ENCODE measurements around the gene LRRTM4.

Gene LRRTM4

GRCh38 chr2:77507657-77508056 lies 14.5 kb downstream of the LRRTM4 start (continued):
- TF ChIP-seq PATZ1 (CRISPR knock-in tag; IDR thresholded peaks at IDR 0.05; ENCODE audit: borderline replicate concordance), result no peak
- TF ChIP-seq ARNTL (CRISPR knock-in tag; IDR thresholded peaks at IDR 0.05; ENCODE audit: borderline replicate concordance, low read depth), result no peak

- TF ChIP-seq ZNF565 (CRISPR knock-in tag; conservative IDR thresholded peaks at IDR 0.05; ENCODE audit: low read depth) (no peak), PATZ1 (CRISPR knock-in tag; IDR thresholded peaks at IDR 0.05; ENCODE audit: borderline replicate concordance) (no peak), POU6F1 (CRISPR knock-in tag; IDR thresholded peaks at IDR 0.05; ENCODE audit: borderline replicate concordance, low read depth) (no peak), CREB5 (CRISPR knock-in tag; IDR thresholded peaks at IDR 0.05; ENCODE audit: low read depth) (no peak), ZFP3 (CRISPR knock-in tag; IDR thresholded peaks at IDR 0.05) (no peak), ISL1 (CRISPR knock-in tag; IDR thresholded peaks at IDR 0.05) (no peak), ESRRG (CRISPR knock-in tag; IDR thresholded peaks at IDR 0.05) (no peak), CSRNP3 (CRISPR knock-in tag; IDR thresholded peaks at IDR 0.05) (no peak), GLIS3 (CRISPR knock-in tag; IDR thresholded peaks at IDR 0.05) (no peak), CSDC2 (CRISPR knock-in tag; IDR thresholded peaks at IDR 0.05) (no peak), ZNF70 (CRISPR knock-in tag; IDR thresholded peaks at IDR 0.05) (no peak), TSHZ2 (CRISPR knock-in tag; IDR thresholded peaks at IDR 0.05) (no peak), TOX (CRISPR knock-in tag; IDR thresholded peaks at IDR 0.05; ENCODE audit: borderline replicate concordance) (no peak), ZC3H10 (CRISPR knock-in tag; IDR thresholded peaks at IDR 0.05) (no peak), OSR1 (CRISPR knock-in tag; IDR thresholded peaks at IDR 0.05) (no peak)
- no peak for ATAC-seq
These were observed 34.0 kb downstream of the LRRTM4 start for GRCh38 chr2:77488141-77488540.

GRCh38 chr2:77487074-77487803 lies 34.9 kb downstream of the LRRTM4 start:
- ATAC-seq, result no peak
- TF ChIP-seq CREB5 (CRISPR knock-in tag; IDR thresholded peaks at IDR 0.05; ENCODE audit: low read depth) (no peak), ZC3H10 (CRISPR knock-in tag; IDR thresholded peaks at IDR 0.05) (no peak), ESRRG (CRISPR knock-in tag; IDR thresholded peaks at IDR 0.05) (no peak), CSDC2 (CRISPR knock-in tag; IDR thresholded peaks at IDR 0.05) (no peak), TOX (CRISPR knock-in tag; IDR thresholded peaks at IDR 0.05; ENCODE audit: borderline replicate concordance) (no peak), PATZ1 (CRISPR knock-in tag; IDR thresholded peaks at IDR 0.05; ENCODE audit: borderline replicate concordance) (no peak), ISL1 (CRISPR knock-in tag; IDR thresholded peaks at IDR 0.05) (no peak), ZNF8 (CRISPR knock-in tag; IDR thresholded peaks at IDR 0.05) (no peak), RARB (CRISPR knock-in tag; IDR thresholded peaks at IDR 0.05) (no peak), ZFP3 (CRISPR knock-in tag; IDR thresholded peaks at IDR 0.05) (no peak), PPARA (CRISPR knock-in tag; IDR thresholded peaks at IDR 0.05; ENCODE audit: borderline replicate concordance) (no peak), ZNF565 (CRISPR knock-in tag; conservative IDR thresholded peaks at IDR 0.05; ENCODE audit: low read depth) (no peak), ZFP30 (CRISPR knock-in tag; IDR thresholded peaks at IDR 0.05) (no peak), OSR1 (CRISPR knock-in tag; IDR thresholded peaks at IDR 0.05) (no peak)
